HG03108 (cell line): ENCODE measurements around the gene UQCRC1.

Experiments
- ATAC-seq: cut with Tn5 transposase; IDR thresholded peaks from one replicate; pipeline ENCODE4 v1.9.1; 2021; ENCODE audit warnings: moderate library complexity; ENCODE audit not compliant: unreplicated experiment

Gene UQCRC1

GRCh38 chr3:48634661-48635221 is 25.3 kb upstream of the UQCRC1 start:
- ATAC-seq, result peak; percentile 5

DNA sequence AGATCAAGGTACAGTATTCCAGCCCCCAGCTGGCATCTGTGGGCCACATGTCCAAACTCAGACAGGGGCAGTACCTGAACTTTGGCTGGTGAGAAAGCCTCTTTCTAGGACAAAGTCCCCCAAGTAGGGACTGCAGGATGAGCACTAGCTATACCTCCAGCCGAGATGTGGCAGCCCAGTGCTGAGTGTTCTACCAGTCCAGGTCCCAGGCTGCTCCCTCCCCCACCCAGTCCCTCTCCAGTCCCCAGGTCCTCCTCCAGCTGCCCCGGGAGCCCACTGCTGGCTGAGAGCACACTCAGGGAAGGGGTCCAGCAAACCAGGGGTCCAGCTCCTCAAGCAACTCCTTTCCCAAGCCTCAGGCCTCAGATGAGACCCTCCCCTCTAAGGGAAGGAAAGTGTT is 24.3 kb upstream of the UQCRC1 start:
- no peak for ATAC-seq

DNA sequence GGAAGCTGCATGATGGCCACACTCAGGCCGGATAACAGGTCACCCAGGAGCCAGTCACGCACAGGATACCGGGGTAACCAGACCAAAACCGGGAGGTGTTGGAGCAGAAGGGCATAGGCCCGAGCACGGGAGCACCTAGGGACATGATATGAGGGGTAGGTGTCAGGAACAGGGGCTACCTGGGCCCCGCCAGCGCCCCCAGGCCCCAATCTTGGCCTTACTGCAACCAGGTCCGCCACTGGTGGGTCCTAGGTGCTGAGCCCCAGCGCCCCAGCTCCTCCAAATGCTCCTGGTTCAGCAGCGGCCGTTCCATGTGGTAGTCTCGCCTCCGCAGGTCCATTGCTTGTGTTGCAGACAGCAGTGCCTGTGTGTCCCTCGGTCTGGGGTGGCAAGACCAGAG is 23.8 kb upstream of the UQCRC1 start:
- ATAC-seq, result no peak

DNA sequence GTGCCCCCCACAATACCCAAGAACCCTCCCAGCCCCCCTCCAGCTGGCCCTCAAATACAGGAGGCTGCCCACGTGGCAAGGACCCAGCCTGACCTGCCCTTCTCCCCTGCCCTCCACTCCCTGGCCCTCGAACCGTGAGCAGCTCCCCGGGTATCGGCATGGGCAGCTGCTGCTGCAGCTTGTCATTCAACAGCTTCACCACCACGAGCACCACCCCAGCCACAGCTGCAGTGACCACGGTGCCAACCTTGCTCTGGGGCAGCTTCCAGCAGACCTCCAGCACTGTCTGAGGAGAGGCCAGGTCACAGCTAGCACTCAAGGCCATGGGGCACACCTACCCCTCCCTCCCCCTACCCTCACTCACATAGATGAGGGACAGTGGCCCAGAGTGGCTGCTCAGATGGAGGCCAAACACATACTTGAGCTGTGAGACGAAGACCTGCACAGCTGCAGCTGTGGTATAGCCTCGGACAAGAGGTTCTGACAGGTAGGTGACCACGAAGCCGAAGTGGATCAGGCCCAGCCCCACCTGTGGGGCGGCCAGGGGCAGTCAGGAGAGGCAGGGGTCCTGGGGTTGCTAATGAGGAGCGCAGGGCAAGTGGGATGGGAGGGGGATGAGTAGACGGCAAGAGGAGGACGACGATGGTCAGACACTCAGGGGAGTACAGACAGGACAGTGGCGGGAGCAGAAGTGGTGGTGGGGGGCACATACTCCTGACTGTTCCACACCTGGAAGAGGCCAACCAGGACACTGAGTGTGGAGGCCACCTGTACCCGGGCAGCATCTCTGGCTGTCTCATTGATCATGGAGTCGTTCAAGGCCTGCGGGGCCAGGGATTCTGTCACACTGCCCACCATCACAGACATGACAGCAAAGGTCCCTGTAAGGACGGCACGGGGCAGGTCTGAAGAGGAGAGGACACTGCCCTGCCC is 22.3 kb upstream of the UQCRC1 start:
- ATAC-seq, result no peak

DNA sequence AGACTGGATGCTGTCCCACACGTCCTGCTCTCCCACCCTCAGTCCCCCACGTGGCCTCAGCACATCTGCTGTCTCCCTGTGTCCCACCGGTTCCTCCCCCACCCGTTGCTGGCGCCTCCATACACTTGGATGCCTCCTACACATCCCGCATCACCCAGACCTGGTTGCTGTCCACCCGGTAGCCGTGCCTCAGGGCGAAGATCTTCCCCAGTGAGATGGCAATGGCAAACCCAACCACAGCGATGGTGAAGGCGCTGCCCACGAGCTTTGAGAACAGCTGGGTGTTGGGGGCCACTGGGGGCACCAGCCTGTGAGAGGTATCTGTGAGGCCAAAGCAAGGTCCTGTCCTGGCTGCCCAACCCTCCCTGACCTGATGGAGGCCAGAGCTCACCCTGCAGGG is 21.4 kb upstream of the UQCRC1 start:
- no peak for ATAC-seq

DNA sequence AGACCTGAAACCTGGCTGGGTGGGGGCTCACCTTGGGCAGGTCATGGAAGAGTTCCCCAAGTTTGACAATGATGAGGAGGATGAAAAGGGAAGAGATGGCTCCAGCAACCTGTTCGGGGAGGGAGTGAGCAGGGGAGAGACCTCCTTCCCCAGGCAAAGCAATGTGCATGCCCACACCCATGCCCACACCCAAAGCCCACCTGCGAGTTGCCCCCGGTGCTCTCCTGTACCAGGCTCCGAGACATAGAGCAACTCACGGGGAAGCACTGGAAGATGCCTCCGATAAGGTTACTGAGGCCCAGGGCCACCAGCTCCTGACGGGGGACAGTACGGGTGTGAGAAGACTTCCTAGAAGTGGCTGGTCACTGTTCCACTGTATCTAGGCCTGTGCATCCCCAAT is 21.0 kb upstream of the UQCRC1 start:
- no peak for ATAC-seq

DNA sequence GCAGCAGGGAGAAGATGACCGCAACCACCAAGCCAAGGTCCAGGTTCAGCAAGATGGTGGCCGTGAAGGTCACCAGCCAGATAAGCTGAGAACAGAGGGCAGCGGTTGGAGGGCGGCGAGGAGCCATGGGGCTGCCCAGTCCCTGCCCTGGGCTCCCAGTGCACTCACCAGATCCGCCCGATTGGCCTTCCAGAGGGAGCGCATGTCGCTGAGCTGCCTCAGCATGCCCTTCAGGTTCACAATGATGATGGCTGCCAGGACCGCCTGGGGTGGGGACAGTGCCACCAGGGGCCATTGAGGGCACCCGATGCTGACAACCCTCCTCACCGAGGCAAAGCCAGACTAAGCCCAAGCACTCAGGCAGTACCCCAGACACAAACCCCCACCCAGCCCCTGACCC is 20.4 kb upstream of the UQCRC1 start:
- no peak for ATAC-seq

DNA sequence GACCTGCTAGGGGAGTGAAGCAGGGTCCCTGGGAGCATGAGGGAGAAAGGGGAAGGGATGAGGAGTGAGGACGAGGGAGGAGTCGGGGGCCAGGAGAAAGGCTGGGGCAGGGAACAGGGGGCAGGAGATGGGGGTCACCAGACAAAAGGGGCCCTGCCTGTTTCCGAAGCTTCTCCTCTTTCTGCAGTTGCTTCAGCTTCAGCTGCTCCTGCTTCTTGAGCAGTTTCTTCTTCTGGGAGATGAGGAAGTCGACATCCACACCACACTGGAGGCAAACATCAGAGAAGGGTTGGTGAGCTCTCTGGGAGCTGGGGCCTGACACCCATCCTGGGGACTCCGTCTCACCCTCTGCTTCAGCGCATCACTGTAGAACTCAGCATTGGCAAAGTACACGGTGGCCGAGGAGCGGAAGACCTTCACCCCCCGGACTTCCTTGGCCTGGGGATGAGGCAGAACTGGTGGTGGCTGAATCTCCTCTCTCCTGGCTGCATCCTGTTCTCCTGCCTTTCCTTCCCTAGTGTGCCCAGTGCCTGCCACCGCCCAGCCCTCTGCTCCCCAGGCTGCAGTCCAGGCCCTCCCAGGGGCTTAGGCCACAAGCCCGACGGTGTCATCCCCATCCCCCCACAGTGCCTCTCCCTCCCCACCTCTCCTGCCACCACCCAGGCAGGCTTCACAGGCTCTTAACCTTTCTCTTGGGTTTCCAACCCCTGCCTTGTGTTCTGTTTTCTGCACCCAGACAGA is 19.0 kb upstream of the UQCRC1 start:
- ATAC-seq, result no peak

DNA sequence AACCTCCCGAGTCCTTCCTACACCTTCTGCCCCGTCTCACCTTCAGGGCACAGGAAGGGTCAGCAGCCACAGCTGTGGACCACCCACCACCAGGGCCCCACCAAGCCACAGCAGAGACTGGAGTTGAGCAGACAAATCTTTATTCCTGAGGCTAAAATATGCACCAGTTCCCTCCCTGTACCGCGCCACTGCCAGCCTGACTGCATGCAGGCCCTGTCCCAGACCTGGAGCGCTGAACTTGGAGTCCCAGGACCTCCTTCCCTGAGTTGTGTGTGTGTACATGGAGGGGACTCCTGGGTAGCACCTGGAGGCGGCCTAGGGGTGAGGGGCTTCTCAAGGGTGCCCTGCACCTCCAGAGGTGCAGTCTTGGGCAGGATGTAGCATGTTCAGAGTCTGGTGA is 16.2 kb upstream of the UQCRC1 start:
- no peak for ATAC-seq

GRCh38 chr3:48624767-48625166 is 15.3 kb upstream of the UQCRC1 start:
- no peak for ATAC-seq

- ATAC-seq, result no peak
Measured at GRCh38 chr3:48623851-48624547, 14.6 kb upstream of the UQCRC1 start.

- no peak for ATAC-seq
Measured at GRCh38 chr3:48621461-48621869, 12.0 kb upstream of the UQCRC1 start, which contains the start of gene TMEM89. TMEM89 (minus strand) TSS chr3:48621769; CDS start chr3:48621756, 13 bp downstream.

GRCh38 chr3:48619541-48620524 is 10.4 kb upstream of the UQCRC1 start:
- no peak for ATAC-seq

GRCh38 chr3:48617559-48617958 is 8.1 kb upstream of the UQCRC1 start:
- ATAC-seq, result no peak

GRCh38 chr3:48614044-48614443 is 4.6 kb upstream of the UQCRC1 start:
- ATAC-seq, result no peak

GRCh38 chr3:48612309-48612708 is 2.9 kb upstream of the UQCRC1 start:
- no peak for ATAC-seq

GRCh38 chr3:48607519-48607918 is 1.9 kb downstream of the UQCRC1 start:
- ATAC-seq, result no peak

DNA sequence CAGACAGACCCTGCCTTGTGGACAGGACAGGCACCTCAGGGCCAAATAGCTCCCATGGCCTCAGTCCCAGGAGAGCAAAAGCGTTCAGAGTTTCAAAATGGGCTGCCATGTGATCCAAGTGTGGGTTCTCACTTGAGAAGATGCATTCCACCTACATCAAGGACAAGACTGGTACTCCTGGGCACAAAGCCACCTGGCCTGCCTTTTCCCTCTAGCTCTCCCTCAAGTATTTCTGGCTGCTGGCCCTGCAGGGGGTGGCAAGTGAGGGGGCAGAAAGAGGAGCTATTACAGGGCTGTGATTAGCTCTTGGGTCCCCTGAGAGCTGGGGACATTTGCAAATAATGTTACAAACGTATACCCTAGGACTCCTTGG is 7.8 kb downstream of the UQCRC1 start:
- ATAC-seq, result no peak

DNA sequence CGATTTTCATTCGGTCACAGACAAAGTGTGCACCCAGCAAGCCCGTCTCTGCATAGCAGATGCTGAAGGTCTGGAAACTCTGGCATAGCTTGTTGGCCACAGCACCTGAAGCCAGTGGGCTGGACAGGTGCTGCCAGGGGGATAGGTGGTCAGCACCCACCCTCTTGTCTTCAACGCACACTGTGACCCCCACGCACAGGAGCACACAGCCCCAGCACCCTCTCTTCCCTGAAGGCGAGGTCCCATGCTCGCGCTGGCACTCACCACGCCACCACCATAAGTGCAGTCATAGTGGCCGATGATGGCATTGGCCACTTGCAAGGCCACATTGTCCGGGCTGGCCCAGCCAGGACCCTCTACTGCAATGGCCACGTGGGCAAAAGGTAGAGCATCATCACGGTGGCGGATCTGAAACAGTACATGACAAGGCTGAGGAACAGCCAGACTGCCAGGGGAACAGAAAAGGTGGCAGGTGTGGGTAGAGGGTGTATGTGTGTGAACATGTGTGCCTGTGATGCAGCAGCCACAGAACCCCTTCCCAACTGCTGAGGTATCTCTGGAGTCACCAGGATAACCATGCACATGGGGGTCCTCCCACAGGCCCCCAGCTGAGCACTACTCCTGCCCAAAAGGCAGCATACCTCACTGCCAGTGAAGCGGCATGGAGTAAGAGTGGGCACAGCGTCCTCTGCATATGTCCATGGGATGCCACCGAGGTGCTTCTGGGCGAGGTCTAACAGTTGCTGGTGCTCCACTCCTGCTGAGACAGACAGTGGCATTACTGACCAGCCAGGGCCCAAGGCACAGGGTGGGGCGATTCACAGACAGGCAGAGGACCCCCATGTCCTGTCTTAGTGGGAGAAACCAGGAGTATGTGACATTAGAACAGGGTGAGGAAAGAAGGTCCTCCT is 8.5 kb downstream of the UQCRC1 start:
- ATAC-seq, result no peak
